GM06990 (cell line): Measurements from ENCODE around the gene SS18.

Experiments used
- DNase-seq: peaks from one replicate; pipeline ENCODE4 v3.0.0-alpha.2; 2011; ENCODE audit not compliant: insufficient read length; ENCODE audit errors: extremely low read depth
- H3K27me3 ChIP-seq: replicated peaks from 2 replicates; pipeline ENCODE4 v1.6.0; 2011; ENCODE audit warnings: low read length; ENCODE audit not compliant: control insufficient read depth, insufficient read depth
- H3K36me3 ChIP-seq: 2 replicates; pipeline ENCODE4 v1.5.1; 2011; ENCODE audit warnings: low read length; ENCODE audit not compliant: control insufficient read depth, insufficient read depth
- H3K4me3 ChIP-seq: replicated peaks from 2 replicates; pipeline ENCODE4 v1.5.1; 2011; ENCODE audit warnings: low read depth, mild to moderate bottlenecking, control low read depth, low read length
- TF ChIP-seq, protein P1 (sequence below): IDR thresholded peaks from 2 replicates; pipeline ENCODE4 v1.5.1; 2011; ENCODE audit warnings: low read length, control low read depth, mild to moderate bottlenecking, inconsistent platforms; ENCODE audit not compliant: insufficient read depth, poor library complexity, severe bottlenecking

Gene SS18

GRCh38 chr18:26022585-26022984, 67.8 kb downstream of the SS18 start:
- DNase-seq: no peak
- no peak overlapping the region for H3K4me3 ChIP-seq
- H3K27me3 ChIP-seq: no peaks in the 10 kb centered on the region
- peaks cover 7% of the 10 kb centered on the region for H3K36me3 ChIP-seq
- TF ChIP-seq, protein P1, sequence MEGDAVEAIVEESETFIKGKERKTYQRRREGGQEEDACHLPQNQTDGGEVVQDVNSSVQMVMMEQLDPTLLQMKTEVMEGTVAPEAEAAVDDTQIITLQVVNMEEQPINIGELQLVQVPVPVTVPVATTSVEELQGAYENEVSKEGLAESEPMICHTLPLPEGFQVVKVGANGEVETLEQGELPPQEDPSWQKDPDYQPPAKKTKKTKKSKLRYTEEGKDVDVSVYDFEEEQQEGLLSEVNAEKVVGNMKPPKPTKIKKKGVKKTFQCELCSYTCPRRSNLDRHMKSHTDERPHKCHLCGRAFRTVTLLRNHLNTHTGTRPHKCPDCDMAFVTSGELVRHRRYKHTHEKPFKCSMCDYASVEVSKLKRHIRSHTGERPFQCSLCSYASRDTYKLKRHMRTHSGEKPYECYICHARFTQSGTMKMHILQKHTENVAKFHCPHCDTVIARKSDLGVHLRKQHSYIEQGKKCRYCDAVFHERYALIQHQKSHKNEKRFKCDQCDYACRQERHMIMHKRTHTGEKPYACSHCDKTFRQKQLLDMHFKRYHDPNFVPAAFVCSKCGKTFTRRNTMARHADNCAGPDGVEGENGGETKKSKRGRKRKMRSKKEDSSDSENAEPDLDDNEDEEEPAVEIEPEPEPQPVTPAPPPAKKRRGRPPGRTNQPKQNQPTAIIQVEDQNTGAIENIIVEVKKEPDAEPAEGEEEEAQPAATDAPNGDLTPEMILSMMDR: no peak

- TF ChIP-seq, protein P1: no peak
- H3K36me3 ChIP-seq: peaks cover 6% of the 10 kb centered on the region
- H3K4me3 ChIP-seq: no peak overlapping the region
- no peak for DNase-seq
- H3K27me3 ChIP-seq: no peaks in the 10 kb centered on the region
Measured at GRCh38 chr18:26021061-26021754, 69.2 kb downstream of the SS18 start.

GRCh38 chr18:26017929-26018328, 72.5 kb downstream of the SS18 start:
- H3K36me3 ChIP-seq: peaks cover 6% of the 10 kb centered on the region
- H3K27me3 ChIP-seq: no peaks in the 10 kb centered on the region
- DNase-seq: no peak
- H3K4me3 ChIP-seq: no peak overlapping the region
- TF ChIP-seq, protein P1: no peak

GRCh38 chr18:26014462-26014861, 76.0 kb downstream of the SS18 start:
- no peak for DNase-seq
- TF ChIP-seq, protein P1: no peak
- Histone ChIP-seq H3K36me3 (peaks cover 1% of the 10 kb centered on the region), H3K4me3 (no peak overlapping the region), H3K27me3 (no peaks in the 10 kb centered on the region)

GRCh38 chr18:26008619-26009018, 81.8 kb downstream of the SS18 start:
- DNase-seq: no peak
- Histone ChIP-seq H3K4me3 (no peak overlapping the region), H3K27me3 (no peaks in the 10 kb centered on the region), H3K36me3 (no peaks in the 10 kb centered on the region; the same call in 1 of the 2 replicates)
- TF ChIP-seq, protein P1: no peak
